ENCODE measurements around the gene AOC1. TPM values are rescaled to one million over a fixed set of nuclear protein-coding genes. Genes with fewer than 3 reads are reported as not detected.

The AOC1 gene
- total and polyA plus RNA-seq, 2 experiments from 2014 or later: not detected

DNA sequence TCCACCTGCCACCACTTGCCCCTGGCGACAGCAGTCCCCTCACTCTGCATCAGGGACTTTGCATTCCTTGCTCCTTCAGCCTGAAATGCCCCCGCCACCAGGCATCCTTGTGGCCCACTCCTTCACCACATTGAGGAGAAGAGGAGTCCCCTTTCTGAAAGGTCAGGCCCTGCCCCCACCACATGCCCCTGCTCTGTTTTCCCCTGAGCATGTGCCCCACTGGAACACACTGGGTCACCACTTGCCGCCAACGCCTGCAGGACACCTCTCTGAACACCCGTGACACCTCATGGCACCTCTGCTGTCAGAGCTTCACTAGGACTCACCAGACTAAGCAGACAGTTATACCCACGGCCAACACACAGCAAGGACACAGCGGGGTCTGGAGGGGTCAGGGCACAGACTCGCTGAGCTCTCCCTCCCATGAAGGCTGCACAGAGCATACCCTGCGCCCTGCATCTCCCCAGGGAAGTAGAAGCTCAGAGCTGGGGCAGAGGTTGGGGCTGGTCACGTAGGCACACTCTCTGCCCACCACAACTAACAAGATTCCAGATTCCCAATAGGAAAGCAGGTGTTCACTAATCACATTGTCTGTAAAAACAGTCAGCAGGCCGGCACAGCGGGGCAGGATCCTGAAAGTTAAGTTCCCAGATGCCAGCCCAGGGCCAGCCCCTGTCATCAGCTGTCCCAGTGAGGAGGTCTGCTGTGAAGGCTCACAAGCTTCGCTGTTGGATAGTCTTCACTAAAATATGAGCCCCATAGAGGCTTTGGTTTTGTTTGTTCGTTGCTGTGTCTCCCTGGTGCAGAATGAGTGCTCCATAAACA is 5.8 kb upstream of the AOC1 start:
- Histone ChIP-seq H4K20me1 (ENCODE audit: insufficient read depth) (no peaks in the 10 kb centered on the region), H3K27ac (no peak overlapping the region), H3F3A (ENCODE audit: insufficient read depth) (no peaks in the 10 kb centered on the region), H3K4me2 (ENCODE audit: unreplicated experiment) (no peak overlapping the region), H3K9me3 (ENCODE audit: low read depth) (no peaks in the 10 kb centered on the region), H2AFZ (no peak overlapping the region), H3K36me3 (ENCODE audit: low read depth) (no peaks in the 10 kb centered on the region), H3K9me2 (ENCODE audit: insufficient read depth) (no peaks in the 10 kb centered on the region), H3K9ac (no peak overlapping the region), H3K79me2 (ENCODE audit: insufficient read depth) (no peaks in the 10 kb centered on the region), H3K4me3 (no peak overlapping the region), H3K27me3 (replicated peaks; ENCODE audit: insufficient read depth) (peaks cover 8% of the 10 kb centered on the region; the same call in 1 of the 2 replicates), H3K4me1 (ENCODE audit: insufficient read depth) (no peaks in the 10 kb centered on the region)
- 33 to 35% methylated on average over 14 of the region's 14 CpGs for WGBS, 2 experiments (ENCODE audit: low coverage in 1 of 2, low lambda C conversion rate in 2 of 2, missing lambda C conversion rate in 2 of 2)
- TF ChIP-seq EZH2 (IDR thresholded peaks at IDR 0.05; ENCODE audit: insufficient read depth, poor library complexity, severe bottlenecking): no peak
- no peak for TF ChIP-seq EZH2phosphoT487 (IDR thresholded peaks at IDR 0.05; ENCODE audit: insufficient read depth, low read depth)
- no peak for DNase-seq
- in situ Hi-C loops (cut with MboI): no loop called here

DNA sequence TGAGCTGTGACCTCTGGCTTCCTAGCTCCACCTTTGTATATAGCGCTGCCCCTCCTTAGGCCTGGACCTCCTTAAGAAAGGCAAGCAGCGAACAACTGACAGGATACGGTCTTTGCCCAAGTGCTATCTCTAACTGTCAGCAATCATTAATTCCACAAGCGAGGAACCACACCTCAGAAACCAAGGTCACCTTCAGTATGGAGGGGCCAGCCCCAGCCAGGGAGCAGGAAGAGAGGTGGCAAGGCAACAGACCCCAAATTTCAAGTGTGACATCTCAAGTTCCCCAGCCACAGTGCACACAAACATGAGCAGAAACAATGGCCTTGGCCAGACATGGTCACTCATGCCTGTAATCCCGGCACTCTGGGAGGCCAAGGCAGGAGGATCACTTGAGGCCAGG is 4.8 kb upstream of the AOC1 start:
- H2AFZ ChIP-seq: no peak overlapping the region
- no peak overlapping the region for H3K27ac ChIP-seq
- no peaks in the 10 kb centered on the region for H3K9me3 ChIP-seq (ENCODE audit: low read depth)
- H3K4me3 ChIP-seq: no peak overlapping the region
- no peaks in the 10 kb centered on the region for H3K79me2 ChIP-seq (ENCODE audit: insufficient read depth)
- WGBS, 2 experiments (ENCODE audit: low coverage in 1 of 2, low lambda C conversion rate in 2 of 2, missing lambda C conversion rate in 2 of 2): 44% methylated on average over 5 of the region's 5 CpGs
- no peak overlapping the region for H3K9ac ChIP-seq
- H3K4me1 ChIP-seq (ENCODE audit: insufficient read depth): no peaks in the 10 kb centered on the region
- in situ Hi-C loops (cut with MboI): no loop called here
- no peaks in the 10 kb centered on the region for H3K9me2 ChIP-seq (ENCODE audit: insufficient read depth)
- peaks cover 9% of the 10 kb centered on the region; the same call in 1 of the 2 replicates for H3K27me3 ChIP-seq (replicated peaks; ENCODE audit: insufficient read depth)
- H3K36me3 ChIP-seq (ENCODE audit: low read depth): no peaks in the 10 kb centered on the region
- no peaks in the 10 kb centered on the region for H4K20me1 ChIP-seq (ENCODE audit: insufficient read depth)
- TF ChIP-seq EZH2phosphoT487 (IDR thresholded peaks at IDR 0.05; ENCODE audit: insufficient read depth, low read depth) (no peak), EZH2 (IDR thresholded peaks at IDR 0.05; ENCODE audit: insufficient read depth, poor library complexity, severe bottlenecking) (no peak)
- no peak for DNase-seq
- H3F3A ChIP-seq (ENCODE audit: insufficient read depth): no peaks in the 10 kb centered on the region
- H3K4me2 ChIP-seq (ENCODE audit: unreplicated experiment): no peak overlapping the region

DNA sequence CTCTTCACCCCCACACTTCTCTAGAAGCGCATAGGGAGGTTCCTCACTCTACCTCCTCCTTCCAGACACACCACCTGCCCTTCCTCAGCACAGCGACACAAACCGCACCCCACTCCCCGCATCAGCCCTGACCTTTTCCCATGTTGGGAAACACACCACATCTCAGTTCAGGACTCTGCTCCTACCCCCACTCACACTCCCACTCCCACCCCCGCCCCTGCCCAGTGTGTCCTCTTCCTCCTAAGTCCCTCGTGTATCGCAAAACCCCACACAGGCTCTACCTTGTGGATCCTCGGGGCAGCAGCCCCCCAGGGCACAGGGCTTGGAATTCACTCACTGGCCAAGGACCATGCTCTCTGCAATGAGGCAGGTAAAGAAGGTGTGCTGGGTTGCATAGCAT is 4.2 kb upstream of the AOC1 start:
- TF ChIP-seq EZH2 (IDR thresholded peaks at IDR 0.05; ENCODE audit: insufficient read depth, poor library complexity, severe bottlenecking): no peak
- TF ChIP-seq EZH2phosphoT487 (IDR thresholded peaks at IDR 0.05; ENCODE audit: insufficient read depth, low read depth): no peak
- H3K9ac ChIP-seq: no peak overlapping the region
- H3K4me3 ChIP-seq: no peak overlapping the region
- in situ Hi-C loops (cut with MboI): no loop called here
- no peaks in the 10 kb centered on the region for H3K4me1 ChIP-seq (ENCODE audit: insufficient read depth)
- no peak for DNase-seq
- no peak overlapping the region for H3K4me2 ChIP-seq (ENCODE audit: unreplicated experiment)
- H3K9me3 ChIP-seq (ENCODE audit: low read depth): no peaks in the 10 kb centered on the region
- H3K79me2 ChIP-seq (ENCODE audit: insufficient read depth): no peaks in the 10 kb centered on the region
- WGBS, 2 experiments (ENCODE audit: low coverage in 1 of 2, low lambda C conversion rate in 2 of 2, missing lambda C conversion rate in 2 of 2): 50 to 52% methylated on average over 6 to 8 of the region's 8 CpGs
- H3K36me3 ChIP-seq (ENCODE audit: low read depth): no peaks in the 10 kb centered on the region
- peaks cover 9% of the 10 kb centered on the region; the same call in 1 of the 2 replicates for H3K27me3 ChIP-seq (replicated peaks; ENCODE audit: insufficient read depth)
- H3K9me2 ChIP-seq (ENCODE audit: insufficient read depth): no peaks in the 10 kb centered on the region
- no peak overlapping the region for H2AFZ ChIP-seq
- no peaks in the 10 kb centered on the region for H4K20me1 ChIP-seq (ENCODE audit: insufficient read depth)
- no peaks in the 10 kb centered on the region for H3F3A ChIP-seq (ENCODE audit: insufficient read depth)
- H3K27ac ChIP-seq: no peak overlapping the region

DNA sequence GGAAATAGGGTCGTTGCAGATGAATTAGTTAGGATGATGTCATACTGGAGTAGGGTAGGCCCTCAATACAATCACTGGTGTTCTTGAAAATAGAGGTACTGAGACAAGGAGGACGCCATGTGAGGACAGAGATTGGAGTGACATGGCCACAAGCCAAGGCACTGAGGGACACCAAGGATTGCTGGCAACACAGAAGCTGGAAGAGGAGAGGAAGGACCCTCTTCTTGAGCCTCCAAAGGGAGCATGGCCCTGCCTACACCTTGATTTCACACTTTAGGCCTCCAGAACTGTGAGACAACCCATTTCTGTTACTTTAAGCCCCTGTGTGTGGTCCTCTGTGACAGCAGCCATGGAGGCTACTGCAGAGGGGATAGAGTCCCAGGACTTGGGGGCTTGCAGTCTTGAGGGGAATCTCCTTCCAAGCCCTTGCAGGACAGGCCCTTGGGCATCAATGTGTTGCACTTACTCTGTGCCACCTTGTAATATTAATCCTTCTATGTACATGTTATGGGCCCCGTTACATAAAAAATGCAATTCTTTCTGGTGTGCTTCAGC is 3.7 kb upstream of the AOC1 start:
- TF ChIP-seq EZH2phosphoT487 (IDR thresholded peaks at IDR 0.05; ENCODE audit: insufficient read depth, low read depth) (no peak), EZH2 (IDR thresholded peaks at IDR 0.05; ENCODE audit: insufficient read depth, poor library complexity, severe bottlenecking) (no peak)
- H3K27me3 ChIP-seq (replicated peaks; ENCODE audit: insufficient read depth): peaks cover 9% of the 10 kb centered on the region; the same call in 1 of the 2 replicates
- H3K79me2 ChIP-seq (ENCODE audit: insufficient read depth): no peaks in the 10 kb centered on the region
- no peak overlapping the region for H3K4me3 ChIP-seq
- H3K9me3 ChIP-seq (ENCODE audit: low read depth): no peaks in the 10 kb centered on the region
- H2AFZ ChIP-seq: no peak overlapping the region
- no peaks in the 10 kb centered on the region for H3K4me1 ChIP-seq (ENCODE audit: insufficient read depth)
- no peaks in the 10 kb centered on the region for H3K9me2 ChIP-seq (ENCODE audit: insufficient read depth)
- no peak overlapping the region for H3K9ac ChIP-seq
- H3F3A ChIP-seq (ENCODE audit: insufficient read depth): no peaks in the 10 kb centered on the region
- H4K20me1 ChIP-seq (ENCODE audit: insufficient read depth): no peaks in the 10 kb centered on the region
- H3K27ac ChIP-seq: no peak overlapping the region
- in situ Hi-C loops (cut with MboI): no loop called here
- no peak overlapping the region for H3K4me2 ChIP-seq (ENCODE audit: unreplicated experiment)
- no peak for DNase-seq
- 18 to 23% methylated on average over 3 of the region's 3 CpGs for WGBS, 2 experiments (ENCODE audit: low coverage in 1 of 2, low lambda C conversion rate in 2 of 2, missing lambda C conversion rate in 2 of 2)
- no peaks in the 10 kb centered on the region for H3K36me3 ChIP-seq (ENCODE audit: low read depth)

Data from GM23248 (cell line).